ENCODE measurements around the gene MMP3.

DNA sequence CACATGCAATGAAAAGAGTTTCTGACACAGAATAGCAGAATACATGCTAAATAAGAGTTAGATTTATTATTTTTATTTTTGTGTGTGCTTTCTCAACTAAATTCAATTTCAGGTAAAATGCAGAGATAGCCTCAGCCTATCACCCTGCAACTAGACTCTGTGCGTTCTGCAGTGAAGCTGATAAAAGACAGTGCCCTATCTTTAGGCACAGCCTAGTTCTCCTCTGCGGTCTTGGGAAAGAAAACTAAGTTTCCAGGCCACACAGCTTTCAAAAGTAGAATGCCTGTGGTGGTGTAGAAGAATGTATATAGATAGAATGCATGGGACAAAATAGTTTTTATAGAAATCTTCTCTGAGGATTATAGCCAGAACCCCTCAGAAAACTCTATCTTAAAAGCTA is 33.4 kb downstream of the MMP3 start:
- TF ChIP-seq, protein P1, sequence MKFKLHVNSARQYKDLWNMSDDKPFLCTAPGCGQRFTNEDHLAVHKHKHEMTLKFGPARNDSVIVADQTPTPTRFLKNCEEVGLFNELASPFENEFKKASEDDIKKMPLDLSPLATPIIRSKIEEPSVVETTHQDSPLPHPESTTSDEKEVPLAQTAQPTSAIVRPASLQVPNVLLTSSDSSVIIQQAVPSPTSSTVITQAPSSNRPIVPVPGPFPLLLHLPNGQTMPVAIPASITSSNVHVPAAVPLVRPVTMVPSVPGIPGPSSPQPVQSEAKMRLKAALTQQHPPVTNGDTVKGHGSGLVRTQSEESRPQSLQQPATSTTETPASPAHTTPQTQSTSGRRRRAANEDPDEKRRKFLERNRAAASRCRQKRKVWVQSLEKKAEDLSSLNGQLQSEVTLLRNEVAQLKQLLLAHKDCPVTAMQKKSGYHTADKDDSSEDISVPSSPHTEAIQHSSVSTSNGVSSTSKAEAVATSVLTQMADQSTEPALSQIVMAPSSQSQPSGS (CRISPR knock-in tag; IDR thresholded peaks at IDR 0.05), result no peak
- TF ChIP-seq MTA3 (IDR thresholded peaks at IDR 0.05; ENCODE audit: borderline replicate concordance), result no peak
